HTERT RPE-1 (cell line): ENCODE results near the gene PPP2R5A.
"Not testable (repeated sequence)": the region's sequence is repeated elsewhere in the genome, so short reads cannot be mapped to it uniquely, and the experiment has no call there.

ENCODE experiments used
- in situ Hi-C: fragments of 300-500 bp; cut with MboI; formaldehyde crosslinking; loops from 4 replicates; pipeline ENCODE4 v1.14.3; 2020; ENCODE audit warnings: low sequenced_read_pairs

Gene PPP2R5A

GRCh38 chr1:212294983-212295382 lies 9.8 kb downstream of the PPP2R5A start:
- in situ Hi-C loops, result no loop called here

- in situ Hi-C loops, result no loop called here
Observed at GRCh38 chr1:212295579-212295978, 10.4 kb downstream of the PPP2R5A start.

DNA sequence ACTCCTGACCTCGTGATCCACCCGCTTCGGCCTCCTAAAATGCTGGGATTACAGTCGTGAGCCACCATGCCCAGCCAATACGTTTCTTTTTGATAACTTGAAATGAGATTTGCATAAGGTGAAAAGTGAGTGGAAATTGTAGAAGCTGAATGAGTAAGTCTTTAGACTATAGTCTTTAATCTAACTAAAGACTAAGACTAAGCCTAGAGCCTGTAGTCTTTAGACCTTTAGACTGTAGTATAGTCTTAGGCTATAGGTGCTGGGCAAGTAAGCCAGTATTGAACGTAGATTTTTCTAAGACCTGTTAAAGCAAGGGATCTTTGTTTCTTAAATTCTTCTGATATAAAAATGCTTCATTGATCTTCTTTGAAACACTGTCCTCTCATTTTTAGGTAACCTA lies 12.1 kb downstream of the PPP2R5A start:
- in situ Hi-C loops, result no loop called here

DNA sequence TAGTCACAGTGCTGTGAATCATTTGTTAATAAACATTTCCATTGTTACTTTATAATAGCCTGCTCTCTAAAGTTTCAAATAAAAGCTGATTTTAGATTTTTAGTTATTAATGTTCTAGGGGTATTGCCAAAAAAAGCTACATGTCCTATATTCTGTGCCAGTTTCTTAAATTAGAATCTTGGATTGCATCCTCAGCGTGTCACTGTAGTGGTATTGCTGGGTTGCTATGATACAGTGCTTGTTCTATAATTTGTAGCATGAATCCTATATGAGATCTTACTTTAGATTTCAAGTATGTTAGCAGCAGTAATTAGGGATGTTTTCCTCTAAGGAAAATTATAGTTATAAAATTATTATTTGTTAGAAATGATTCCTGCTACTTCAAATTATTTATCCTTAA lies 16.4 kb downstream of the PPP2R5A start:
- in situ Hi-C loops, result no loop called here

GRCh38 chr1:212302745-212303383 lies 17.7 kb downstream of the PPP2R5A start:
- in situ Hi-C loops, result no loop called here

DNA sequence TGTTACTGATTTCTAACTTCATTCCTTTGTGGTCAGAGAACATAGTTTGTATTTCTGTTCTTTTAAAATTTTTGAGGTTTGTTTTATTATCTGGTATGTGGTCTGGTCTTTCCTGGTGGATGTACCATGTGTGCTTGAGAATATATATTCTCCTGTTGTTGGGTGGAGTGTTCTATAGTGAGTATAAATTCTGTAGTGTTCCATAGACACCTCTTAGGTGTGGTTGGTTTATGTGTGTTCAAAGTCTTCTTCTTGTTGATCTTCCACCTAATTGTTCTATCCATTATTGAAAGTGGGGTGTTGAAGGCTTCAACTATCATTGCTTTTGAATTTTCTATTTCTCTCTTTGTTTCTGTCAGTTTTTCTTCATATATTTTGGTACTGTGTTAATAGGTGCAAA lies 20.1 kb downstream of the PPP2R5A start:
- in situ Hi-C loops, result no loop called here

DNA sequence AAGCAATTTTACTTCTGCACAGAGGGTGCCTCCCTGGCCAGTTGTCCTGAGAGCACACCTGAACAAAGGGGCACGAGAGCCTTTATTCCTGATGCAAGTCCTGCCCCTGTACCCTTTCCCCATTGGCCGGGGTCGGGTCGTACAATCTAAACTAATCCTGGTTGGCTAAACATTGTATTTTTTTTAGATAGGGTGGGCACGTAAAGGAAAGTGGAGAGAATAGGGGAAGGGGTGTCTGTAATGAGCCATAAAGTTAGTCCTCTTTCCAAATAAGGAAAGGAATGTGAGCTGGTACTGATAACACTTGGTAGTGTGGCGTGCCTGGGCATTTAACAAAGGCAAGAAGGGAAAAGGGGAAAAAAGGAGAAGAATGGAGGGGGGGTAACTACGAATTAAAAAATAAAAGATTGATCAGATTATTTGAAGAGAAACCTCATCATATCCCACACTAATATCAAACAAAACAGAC lies 20.8 kb downstream of the PPP2R5A start:
- in situ Hi-C loops, result not testable (repeated sequence)

GRCh38 chr1:212309967-212310366 lies 24.8 kb downstream of the PPP2R5A start:
- in situ Hi-C loops, result no loop called here

GRCh38 chr1:212310383-212310782 lies 25.2 kb downstream of the PPP2R5A start:
- in situ Hi-C loops, result no loop called here

DNA sequence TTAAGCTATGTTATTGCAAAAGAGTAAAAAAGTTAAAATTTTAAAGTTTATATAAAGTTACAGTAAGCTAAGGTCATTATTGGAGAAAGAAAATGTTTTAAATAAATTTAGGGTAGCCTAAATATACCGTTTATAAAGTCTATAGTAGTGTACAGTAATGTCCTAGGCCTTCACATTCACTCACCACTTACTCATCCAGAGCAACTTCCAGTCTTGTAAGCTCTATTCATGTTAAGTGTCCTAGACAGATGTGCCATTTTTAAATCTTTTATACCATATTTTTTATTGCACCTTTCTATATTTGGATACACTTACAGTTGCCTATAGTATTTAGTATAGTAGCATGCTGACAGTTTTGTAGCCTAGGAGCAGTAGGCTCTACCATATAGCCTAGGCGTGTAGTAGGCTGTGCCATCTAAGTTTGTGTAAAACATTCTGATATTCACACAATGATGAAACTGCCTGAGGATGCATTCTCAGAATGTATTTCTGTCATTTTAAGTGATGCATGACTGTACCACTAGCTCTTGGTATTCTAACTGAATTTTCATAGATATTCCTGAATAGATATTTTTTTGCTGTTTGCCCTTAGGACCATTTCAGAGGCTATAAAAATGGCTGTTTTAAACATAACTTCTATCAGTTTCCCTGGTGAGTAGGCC lies 26.8 kb downstream of the PPP2R5A start:
- in situ Hi-C loops, result no loop called here

DNA sequence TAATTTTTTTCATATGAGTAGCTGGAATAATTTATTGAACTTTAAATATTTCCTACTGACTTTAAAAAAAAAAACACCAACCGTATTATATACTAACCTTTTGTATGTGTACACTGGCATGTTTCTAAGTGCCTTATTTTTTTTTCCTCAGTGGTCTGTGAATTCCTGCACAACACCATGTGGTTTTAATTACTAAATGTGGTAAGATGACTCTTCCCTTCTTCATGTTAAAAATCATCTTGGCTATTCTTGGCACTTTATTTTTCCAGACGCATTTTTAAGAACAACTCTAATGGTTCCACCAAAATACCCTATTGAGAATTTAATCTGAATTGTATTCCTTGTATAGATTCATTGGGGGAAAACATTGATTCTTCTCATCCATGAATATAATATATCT lies 28.4 kb downstream of the PPP2R5A start:
- in situ Hi-C loops, result no loop called here

DNA sequence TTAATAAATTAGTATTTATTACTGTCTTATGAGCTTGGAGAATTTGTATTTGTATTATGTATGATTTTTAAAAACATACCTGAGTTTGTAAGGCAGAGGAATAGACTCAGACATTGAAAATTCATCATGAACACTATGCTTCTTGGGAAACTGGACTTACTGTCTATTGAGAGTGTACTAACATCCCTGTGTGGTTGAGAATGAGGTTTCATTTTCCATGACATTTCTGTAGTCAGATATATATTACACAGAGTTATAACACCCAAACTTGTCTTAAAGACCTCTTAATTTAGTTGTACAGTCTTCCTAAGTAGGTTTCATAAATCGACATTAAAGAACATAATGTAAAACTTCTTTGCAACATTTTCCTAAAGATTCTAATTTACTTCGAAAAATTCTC lies 30.0 kb downstream of the PPP2R5A start:
- in situ Hi-C loops, result no loop called here

- in situ Hi-C loops, result no loop called here
Observed at GRCh38 chr1:212315907-212316306, 30.7 kb downstream of the PPP2R5A start.

DNA sequence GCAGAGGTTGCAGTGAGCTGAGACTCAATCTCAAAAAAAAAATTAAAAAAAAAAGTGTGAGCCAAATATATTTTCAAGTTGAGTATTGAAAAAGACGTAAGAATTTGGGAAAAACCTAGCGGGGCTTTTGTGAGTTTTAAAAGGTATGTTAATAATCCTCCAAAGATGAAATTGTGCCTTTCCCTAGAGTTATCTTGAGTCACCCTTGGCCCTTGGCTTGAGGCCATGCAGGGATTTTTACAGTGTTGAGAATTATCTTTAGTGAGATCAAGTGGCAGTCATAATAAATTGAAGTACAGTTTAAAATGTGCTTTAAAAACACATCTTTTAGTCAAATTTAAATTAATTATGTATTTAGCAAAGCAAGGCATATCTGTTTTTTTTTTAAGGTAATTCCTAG lies 32.7 kb downstream of the PPP2R5A start:
- in situ Hi-C loops, result no loop called here

GRCh38 chr1:212321031-212321430 lies 35.8 kb downstream of the PPP2R5A start:
- in situ Hi-C loops, result not testable (repeated sequence)

DNA sequence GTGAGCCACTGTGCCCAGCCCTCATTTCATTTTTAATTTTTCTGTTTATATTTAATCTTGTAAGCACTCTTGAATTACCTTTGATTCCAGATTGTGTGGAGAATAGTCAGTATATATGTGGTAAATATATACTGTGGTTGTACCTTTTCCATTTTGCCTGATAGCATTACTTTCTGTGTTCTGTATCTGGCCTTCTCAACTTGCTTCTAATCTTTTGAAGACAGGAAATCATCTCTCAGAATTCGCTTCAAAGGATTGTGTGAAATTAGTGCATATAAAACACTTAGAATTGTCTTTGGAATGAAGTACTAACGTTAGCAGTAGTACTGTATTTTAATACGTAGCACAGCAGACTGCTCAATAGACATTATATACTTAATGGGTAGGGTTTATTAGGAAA lies 37.9 kb downstream of the PPP2R5A start:
- in situ Hi-C loops, result no loop called here

DNA sequence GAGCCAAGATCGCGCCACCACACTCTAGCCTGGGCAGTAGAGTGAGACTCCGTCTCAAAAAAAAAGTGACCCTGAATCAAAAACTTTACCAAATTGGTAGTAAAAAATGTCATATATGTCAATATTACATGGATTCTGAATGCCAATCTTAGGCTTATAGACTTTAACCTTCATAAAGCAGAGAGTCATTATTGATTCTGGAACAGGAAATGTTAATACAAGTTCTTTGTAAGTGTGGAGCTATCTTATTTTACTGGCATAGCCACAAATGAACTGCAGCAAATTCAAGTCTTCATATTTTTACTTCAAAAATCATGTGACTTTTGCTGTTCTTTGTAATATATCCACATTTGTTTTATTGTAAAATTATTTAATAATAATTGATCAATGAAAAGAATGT lies 41.3 kb downstream of the PPP2R5A start:
- in situ Hi-C loops, result no loop called here

DNA sequence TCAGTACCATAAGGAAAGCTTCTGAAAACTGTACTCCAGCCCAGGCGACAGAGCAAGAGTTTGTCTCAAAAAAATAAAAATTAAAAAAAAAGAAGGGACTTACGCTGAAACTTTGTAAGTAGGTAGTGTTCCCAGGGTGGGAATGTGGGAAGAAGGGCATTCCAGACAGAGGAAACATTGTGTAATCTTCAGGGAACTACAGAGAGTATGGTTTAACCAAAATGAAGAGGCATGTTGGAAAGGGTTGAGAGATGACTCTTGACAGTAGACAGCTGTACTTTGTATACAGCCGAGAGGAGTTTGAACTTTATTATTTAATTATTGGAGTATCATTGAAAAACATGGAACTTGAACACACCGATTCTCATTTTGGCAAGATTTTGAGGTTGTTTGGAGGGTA lies 43.0 kb downstream of the PPP2R5A start:
- in situ Hi-C loops, result no loop called here

GRCh38 chr1:212329105-212329504 lies 43.9 kb downstream of the PPP2R5A start:
- in situ Hi-C loops, result no loop called here

DNA sequence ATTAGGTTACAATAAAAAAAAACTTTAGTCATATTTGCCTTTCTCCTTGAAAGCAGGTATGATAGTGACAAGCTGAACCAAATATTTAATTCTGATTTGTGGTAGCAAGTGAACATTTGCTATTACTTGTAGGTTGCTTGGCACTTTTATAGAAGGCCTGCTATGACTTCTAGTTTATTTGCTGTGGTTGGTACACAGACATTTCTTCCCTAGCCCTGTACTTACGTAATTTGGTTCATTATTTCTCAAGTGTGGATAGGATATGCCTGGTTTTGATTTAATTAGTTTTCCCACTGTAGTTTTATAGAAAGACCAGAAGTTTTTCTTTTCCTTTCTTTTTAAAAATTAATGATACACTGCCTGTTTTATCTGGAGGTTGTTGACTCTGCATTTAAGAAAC lies 55.9 kb downstream of the PPP2R5A start:
- in situ Hi-C loops, result no loop called here

DNA sequence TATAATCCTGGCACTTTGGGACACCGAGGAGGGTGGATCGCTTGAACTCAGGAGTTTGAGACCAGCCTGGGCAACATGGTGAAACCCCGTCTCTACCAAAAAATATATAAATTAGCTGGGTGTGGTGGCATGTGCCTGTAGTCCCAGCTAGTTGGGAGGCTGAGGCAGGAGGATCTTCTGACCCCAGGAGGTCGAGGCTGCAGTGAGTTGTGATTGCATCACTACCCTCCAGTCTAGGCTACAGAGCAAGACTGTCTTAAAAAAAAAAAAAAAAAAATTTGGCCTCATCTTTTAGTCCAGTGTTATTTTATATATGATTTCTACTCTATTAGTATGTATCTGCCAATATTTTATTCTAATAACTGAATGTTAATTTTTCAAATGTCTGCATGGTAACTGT lies 59.7 kb downstream of the PPP2R5A start:
- in situ Hi-C loops, result no loop called here

DNA sequence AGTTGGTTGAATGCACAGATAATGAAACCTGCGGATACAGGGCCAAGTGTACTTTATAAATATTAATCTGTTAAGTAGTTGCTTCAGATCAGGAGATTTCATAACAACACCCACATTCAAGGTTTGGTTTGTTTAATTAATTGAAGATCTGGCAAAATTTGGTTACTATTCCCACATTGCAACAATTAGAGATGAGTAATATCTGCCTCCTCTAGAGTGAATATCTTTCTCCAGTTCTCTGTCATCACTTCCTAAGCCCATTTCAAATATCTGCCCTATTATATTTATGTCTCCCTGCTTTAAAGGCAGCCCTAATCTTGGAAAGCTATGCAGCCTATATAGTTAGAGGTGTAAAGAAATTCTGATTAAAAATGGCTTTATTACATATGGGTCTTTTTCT lies 61.4 kb downstream of the PPP2R5A start:
- in situ Hi-C loops, result no loop called here
